H1 (cell line): ENCODE results near the gene CCSER2. TPM values are rescaled to one million over a fixed set of nuclear protein-coding genes. Genes with fewer than 3 reads are reported as not detected.
A peak's percentile ranks its signal among the peaks of the same experiment; 100 is the strongest.

Source experiments
- CTCF ChIA-PET: fragments of 300-600 bp; sonication (Branson Sonifier 250); formaldehyde crosslinking; loops from one replicate; lab custom pipeline; 2021; ENCODE audit not compliant: partially characterized antibody; lab: Charles Lee
- POLR2A ChIA-PET: fragments of 300-600 bp; sonication (Branson Sonifier 250); formaldehyde crosslinking; loops from one replicate; lab custom pipeline; 2021; ENCODE audit warnings: inconsistent platforms; ENCODE audit not compliant: partially characterized antibody; lab: Charles Lee
- DNase-seq, 2 experiments: peaks; one replicate each; pipeline versions ENCODE4 v3.0.0 to v3.0.0-alpha.2; 2010 to 2022; ENCODE audit warnings: low spot score in 2 of 2, low read depth in 1 of 2, mixed read lengths in 1 of 2
- FAIRE-seq: peaks from 2 replicates; lab custom pipeline; 2011; peaks lifted over from hg19 to GRCh38; lab: Jason Lieb, UNC
- H2AFZ ChIP-seq: 2 replicates; pipeline ENCODE4 v1.8.1; 2012; ENCODE audit warnings: low read length, inconsistent platforms
- H2AK5ac ChIP-seq: 2 replicates; pipeline ENCODE4 v1.6.1; 2013; ENCODE audit warnings: low read depth, low read length
- H2BK120ac ChIP-seq: replicated peaks from 2 replicates; pipeline ENCODE3; 2013; ENCODE audit warnings: low read depth, low read length, inconsistent platforms
- H2BK12ac ChIP-seq: 2 replicates; pipeline ENCODE4 v1.6.1; 2013; ENCODE audit warnings: low read depth, low read length
- H2BK15ac ChIP-seq: 2 replicates; pipeline ENCODE4 v1.6.1; 2013; ENCODE audit warnings: low read length
- H2BK20ac ChIP-seq: 2 replicates; pipeline ENCODE4 v1.6.1; 2013; ENCODE audit warnings: low read length
- H2BK5ac ChIP-seq: 2 replicates; pipeline ENCODE4 v1.6.1; 2013; ENCODE audit warnings: low read depth, low read length
- H3K14ac ChIP-seq: 2 replicates; pipeline ENCODE4 v1.6.1; 2013; ENCODE audit warnings: inconsistent platforms; ENCODE audit not compliant: insufficient read length
- H3K18ac ChIP-seq: 2 replicates; pipeline ENCODE4 v1.6.1; 2013; ENCODE audit warnings: low read length; ENCODE audit errors: extremely low read depth
- H3K23ac ChIP-seq: 2 replicates; pipeline ENCODE4 v1.6.1; 2013; ENCODE audit warnings: inconsistent platforms; ENCODE audit not compliant: insufficient read length
- H3K23me2 ChIP-seq: 2 replicates; pipeline ENCODE4 v1.6.1; 2013; ENCODE audit warnings: low read depth, low read length
- H3K27ac ChIP-seq: 2 replicates; pipeline ENCODE4 v1.6.1; 2011; ENCODE audit warnings: low read depth, low read length, inconsistent platforms
- H3K27me3 ChIP-seq, 4 experiments: replicated peaks in 1 of 4; 1 replicate in 1 of 4; 2 replicates in 3 of 4; pipeline versions ENCODE4 v1.6.1 to v1.8.1; 2011 to 2013; ENCODE audit warnings: low read length in 3 of 4, mild to moderate bottlenecking in 3 of 4, inconsistent platforms in 2 of 4, mixed read lengths in 2 of 4, moderate library complexity in 1 of 4; ENCODE audit not compliant: control insufficient read depth in 3 of 4, insufficient read depth in 3 of 4; ENCODE audit errors: extremely low read depth in 1 of 4
- H3K36me3 ChIP-seq, 4 experiments: 2 replicates each; pipeline versions ENCODE4 v1.6.1 to v1.8.1; 2011 to 2013; ENCODE audit warnings: mild to moderate bottlenecking in 4 of 4, low read length in 3 of 4, moderate library complexity in 2 of 4, control low read depth in 1 of 4, inconsistent platforms in 1 of 4; ENCODE audit not compliant: insufficient read depth in 4 of 4, control insufficient read depth in 2 of 4
- H3K4ac ChIP-seq: replicated peaks from 2 replicates; pipeline ENCODE3; 2013; ENCODE audit warnings: low read length, low read depth, mixed read lengths, inconsistent platforms; ENCODE audit not compliant: insufficient read length
- H3K4me1 ChIP-seq, 4 experiments: replicated peaks in 1 of 4; 1 replicate in 1 of 4; 2 replicates in 3 of 4; pipeline versions ENCODE4 v1.6.1 to v1.8.1; 2011 to 2013; ENCODE audit warnings: low read length in 3 of 4, inconsistent platforms in 2 of 4, mixed read lengths in 1 of 4; ENCODE audit not compliant: insufficient read depth in 4 of 4, control insufficient read depth in 3 of 4
- H3K4me2 ChIP-seq, 2 experiments: 2 replicates each; pipeline versions ENCODE4 v1.6.1 to v1.8.1; 2011 to 2013; ENCODE audit warnings: low read depth in 2 of 2, low read length in 2 of 2, control low read depth in 1 of 2, inconsistent platforms in 1 of 2, mild to moderate bottlenecking in 1 of 2; ENCODE audit not compliant: insufficient read depth in 1 of 2
- H3K4me3 ChIP-seq, 4 experiments: fragments of 200-600, 300-600 bp in 1 of 4; sonication (generic), shearing (Covaris generic), sonication (Bioruptor Twin) in 1 of 4; 2 replicates each; pipeline versions ENCODE4 v1.5.1 to v1.8.1; 2011 to 2016; ENCODE audit warnings: low read length in 4 of 4, low read depth in 3 of 4, control low read depth in 2 of 4, inconsistent platforms in 2 of 4, mild to moderate bottlenecking in 2 of 4, mixed read lengths in 1 of 4, moderate library complexity in 1 of 4; ENCODE audit not compliant: insufficient read depth in 2 of 4; ENCODE audit errors: extremely low read depth in 1 of 4
- H3K56ac ChIP-seq: replicated peaks from 2 replicates; pipeline ENCODE3; 2013; ENCODE audit warnings: low read depth, mild to moderate bottlenecking, mixed read lengths, low read length, inconsistent platforms; ENCODE audit not compliant: insufficient read length
- H3K79me1 ChIP-seq: 2 replicates; pipeline ENCODE4 v1.6.1; 2013; ENCODE audit warnings: low read depth, low read length, control low read depth
- H3K79me2 ChIP-seq, 2 experiments: 2 replicates each; pipeline versions ENCODE4 v1.6.1 to v1.8.1; 2012 to 2013; ENCODE audit warnings: low read length in 2 of 2, mild to moderate bottlenecking in 2 of 2, inconsistent platforms in 1 of 2; ENCODE audit not compliant: insufficient read depth in 2 of 2, control insufficient read depth in 1 of 2
- H3K9ac ChIP-seq, 4 experiments: replicated peaks in 1 of 4; 1 replicate in 1 of 4; 2 replicates in 3 of 4; pipeline versions ENCODE4 v1.6.1 to v1.8.1; 2011 to 2013; ENCODE audit warnings: low read depth in 3 of 4, low read length in 3 of 4, control low read depth in 2 of 4, mild to moderate bottlenecking in 2 of 4, moderate library complexity in 2 of 4, inconsistent platforms in 1 of 4; ENCODE audit errors: extremely low read depth in 1 of 4
- H3K9me3 ChIP-seq, 2 experiments: 2 replicates each; pipeline versions ENCODE4 v1.6.1 to v1.8.1; 2012 to 2013; ENCODE audit warnings: mild to moderate bottlenecking in 2 of 2, moderate library complexity in 2 of 2, control low read depth in 1 of 2, inconsistent platforms in 1 of 2, low read depth in 1 of 2, low read length in 1 of 2, mixed read lengths in 1 of 2; ENCODE audit not compliant: insufficient read depth in 2 of 2
- H4K20me1 ChIP-seq, 2 experiments: replicated peaks in 1 of 2; 2 replicates each; pipeline versions ENCODE3 to v1.8.1; 2011 to 2013; ENCODE audit warnings: inconsistent platforms in 2 of 2, low read length in 2 of 2, mild to moderate bottlenecking in 1 of 2; ENCODE audit not compliant: insufficient read depth in 2 of 2, control insufficient read depth in 1 of 2
- H4K5ac ChIP-seq: 2 replicates; pipeline ENCODE4 v1.6.1; 2013; ENCODE audit warnings: low read length, low read depth, mixed read lengths, inconsistent platforms; ENCODE audit not compliant: insufficient read length
- H4K8ac ChIP-seq: 2 replicates; pipeline ENCODE4 v1.8.0; 2013; ENCODE audit warnings: mild to moderate bottlenecking, moderate library complexity, low read length, inconsistent platforms; ENCODE audit not compliant: insufficient read depth; ENCODE audit errors: extremely low read depth
- H4K91ac ChIP-seq: replicated peaks from 2 replicates; pipeline ENCODE3; 2013; ENCODE audit warnings: low read length, mixed read lengths, inconsistent platforms; ENCODE audit not compliant: insufficient read length
- GABPA ChIP-seq: IDR thresholded peaks from 2 replicates; pipeline ENCODE4 v1.6.1; 2011; ENCODE audit warnings: mild to moderate bottlenecking, low read length, moderate library complexity, borderline replicate concordance; ENCODE audit not compliant: insufficient read depth
- RBBP5 ChIP-seq: IDR thresholded peaks from 2 replicates; pipeline ENCODE4 v1.7.1; 2012; ENCODE audit warnings: low read depth, mild to moderate bottlenecking, inconsistent platforms, low read length, moderate library complexity, borderline replicate concordance
- TAF1 ChIP-seq: IDR thresholded peaks from 2 replicates; pipeline ENCODE4 v1.6.1; 2011; ENCODE audit warnings: mild to moderate bottlenecking, low read depth, low read length
- WGBS, 2 experiments: shearing (Covaris generic) in 1 of 2; methylation state at CpG; one replicate each; pipeline versions ENCODE4 v1.1.6 to v1.1.7; 2013 to 2015; ENCODE audit warnings: low lambda C conversion rate in 2 of 2, mixed read lengths in 2 of 2, inconsistent platforms in 1 of 2, low coverage in 1 of 2, missing lambda C conversion rate in 1 of 2; ENCODE audit not compliant: insufficient replicate concordance in 2 of 2, insufficient coverage in 1 of 2, insufficient read length in 1 of 2; ENCODE audit errors: extremely low coverage in 1 of 2, missing lambda C conversion rate in 1 of 2; 5-methylcytosine and 5-hydroxymethylcytosine counted together
- polyA plus RNA-seq, 7 experiments: library from polyadenylated mRNA; depleted of rRNA in 3 of 7; stranded (reverse) in 5 of 7; unstranded in 2 of 7; fragments of >200 nt in 5 of 7; fragments of 200-250 nt in 2 of 7; gene quantifications; 1 replicate in 5 of 7; 2 replicates in 1 of 7; 4 replicates in 1 of 7; pipeline versions ENCODE4 v1.2.1 to v1.2.3, GENCODE V29; 2011 to 2013; ENCODE audit warnings: missing spikeins in 2 of 7, mixed read lengths in 2 of 7
- total RNA-seq: library from RNA; stranded (reverse); fragmentation: NEBNext Ultra II Directional; extraction: Animal tissue kit (Norgen Biotek cat#: 25700); gene quantifications from 2 replicates; pipeline ENCODE4 v1.2.1, GENCODE V29; 2021

CCSER2 gene
- total and polyA plus RNA-seq, 2 of the 8 experiments (the other 6 are each of a cell fraction or from before 2014, with no cell fraction given): 6.9 to 30.5 TPM

DNA sequence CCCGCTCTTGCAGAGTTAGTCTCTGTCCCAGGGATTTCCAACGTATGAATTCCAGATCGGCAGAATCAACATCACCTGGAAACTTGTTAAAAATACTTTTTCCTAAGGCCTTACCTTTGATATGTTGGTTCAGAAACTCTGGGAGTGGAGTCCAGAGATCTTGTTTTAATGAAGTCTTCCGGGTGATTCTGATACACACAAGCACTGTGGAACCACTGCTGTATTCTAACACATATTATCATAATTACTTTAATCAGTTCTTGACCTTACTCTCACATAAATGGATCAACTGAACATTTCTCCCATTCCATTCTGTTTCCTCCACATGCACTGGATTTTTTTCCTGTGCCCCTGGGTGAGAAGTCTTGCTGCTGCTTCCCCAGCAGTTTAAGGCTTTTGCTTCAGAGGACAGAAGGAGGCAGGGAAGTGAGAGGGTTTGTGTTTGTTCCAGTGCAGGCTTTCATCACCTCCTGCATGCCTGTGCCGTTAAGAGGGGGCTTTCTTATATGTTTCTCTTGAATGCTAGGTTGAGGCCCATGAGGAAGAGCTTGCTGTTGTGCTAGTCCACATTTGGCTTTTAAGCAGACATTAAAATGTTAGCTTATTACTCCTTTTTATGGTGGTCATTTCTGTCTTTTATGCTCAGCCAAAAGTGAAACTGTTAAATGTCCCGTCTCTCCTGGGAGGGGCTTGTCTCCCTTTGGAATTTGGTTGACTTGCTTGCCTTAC, 32.4 kb downstream of the CCSER2 start:
- H3K4me2 ChIP-seq: peak overlapping the region in 1 of 2 experiments; percentile 25; a peak in 1 of 4 replicates
- no peak overlapping the region for H3K14ac ChIP-seq
- no peak overlapping the region for H2BK12ac ChIP-seq
- H2BK15ac ChIP-seq: no peak overlapping the region
- no peaks in the 10 kb centered on the region for H3K36me3 ChIP-seq
- 88% methylated on average over 6 of the region's 6 CpGs; no CpG with 5 or more reads in 1 of the 2 experiments for WGBS, 2 experiments
- no peak overlapping the region for H2BK5ac ChIP-seq
- H3K9ac ChIP-seq: no peak overlapping the region
- no peak overlapping the region for H3K27ac ChIP-seq
- H4K5ac ChIP-seq: no peak overlapping the region
- ChIA-PET POLR2A (no interaction called here), CTCF (interaction anchor here (0.6 to 3.8 kb wide), 5 partner anchors 8 to 178 kb away, joined by 3 to 21 read pairs (median 4); no protein-coding TSS in a partner anchor)
- H2BK20ac ChIP-seq: no peak overlapping the region
- H3K56ac ChIP-seq: no peak overlapping the region
- no peaks in the 10 kb centered on the region for H3K23me2 ChIP-seq
- H4K8ac ChIP-seq: no peak overlapping the region
- H3K23ac ChIP-seq: no peak overlapping the region
- DNase-seq: no peak
- H2BK120ac ChIP-seq: no peak overlapping the region
- H3K4me1 ChIP-seq: peaks cover 0 to 5% (median 2%) of the 10 kb centered on the region in 4 experiments; a peak in 2 of 7 replicates
- H3K9me3 ChIP-seq: no peaks in the 10 kb centered on the region
- H3K27me3 ChIP-seq: no peaks in the 10 kb centered on the region
- H2AK5ac ChIP-seq: no peak overlapping the region
- H3K4me3 ChIP-seq: no peak overlapping the region
- peaks cover 5% of the 10 kb centered on the region; the same call in 1 of the 2 replicates for H3K79me1 ChIP-seq
- peaks cover 0 to 1% of the 10 kb centered on the region in 2 experiments for H4K20me1 ChIP-seq
- no peak for FAIRE-seq
- no peak overlapping the region for H3K4ac ChIP-seq
- no peak overlapping the region; the same call in 1 of the 2 replicates for H3K18ac ChIP-seq
- H3K79me2 ChIP-seq: peaks cover 0 to 61% of the 10 kb centered on the region in 2 experiments; a peak in 2 of 4 replicates
- no peak overlapping the region for H2AFZ ChIP-seq
- no peak overlapping the region for H4K91ac ChIP-seq
- TF ChIP-seq RBBP5 (no peak), GABPA (no peak), TAF1 (no peak)
